Muscle of leg (tissue), 11 donors: ENCODE measurements around the gene COG3. TPM values are rescaled to one million over a fixed set of nuclear protein-coding genes. Genes with fewer than 3 reads are reported as not detected.

ENCODE experiments used
- DNase-seq: peaks from one replicate; pipeline ENCODE4 v3.0.0; 2013
- H3K27ac ChIP-seq: one replicate; pipeline ENCODE4 v1.5.1; 2013; ENCODE audit warnings: mild to moderate bottlenecking, low read length, control low read depth
- H3K27me3 ChIP-seq: one replicate; pipeline ENCODE4 v1.6.1; 2013; ENCODE audit warnings: low read length; ENCODE audit not compliant: control insufficient read depth, insufficient read depth
- H3K36me3 ChIP-seq: one replicate; pipeline ENCODE4 v1.6.1; 2013; ENCODE audit warnings: low read length; ENCODE audit not compliant: control insufficient read depth, insufficient read depth
- H3K4me1 ChIP-seq: one replicate; pipeline ENCODE4 v1.6.1; 2013; ENCODE audit warnings: low read length; ENCODE audit not compliant: control insufficient read depth, insufficient read depth
- H3K4me3 ChIP-seq: one replicate; pipeline ENCODE4 v1.5.1; 2013; ENCODE audit warnings: low read length, control low read depth
- H3K9me3 ChIP-seq: replicated peaks from 2 replicates; pipeline ENCODE4 v1.6.1; 2013; ENCODE audit warnings: low read depth, low read length; ENCODE audit not compliant: control insufficient read depth
- WGBS: methylation state at CpG from one replicate; pipeline ENCODE4 v1.1.5; 2013; ENCODE audit warnings: missing lambda C conversion rate; ENCODE audit not compliant: insufficient coverage; 5-methylcytosine and 5-hydroxymethylcytosine counted together
- polyA plus RNA-seq, 8 donors: library from polyadenylated mRNA; unstranded; fragments of 120-200 nt; gene quantifications; one replicate each; pipeline versions ENCODE4 v1.2.1 to v1.2.3, GENCODE V29; 2013; ENCODE audit warnings: inconsistent platforms in 1 of 8, low replicate concordance in 1 of 8; ENCODE audit not compliant: insufficient read length in 8 of 8, insufficient read depth in 1 of 8
- total RNA-seq: library from RNA; stranded (reverse); fragments of 120-200 nt; gene quantifications from one replicate; pipeline ENCODE4 v1.2.4, GENCODE V29; 2013

COG3 gene
- total and polyA plus RNA-seq, 9 donors, result 17.6 to 27.4 (median 20.4) TPM

GRCh38 chr13:45472171-45472705 lies 7.5 kb downstream of the COG3 start:
- Histone ChIP-seq H3K4me1 (no peaks in the 10 kb centered on the region), H3K4me3 (no peak overlapping the region), H3K36me3 (peaks cover 2% of the 10 kb centered on the region), H3K9me3 (no peaks in the 10 kb centered on the region), H3K27me3 (no peaks in the 10 kb centered on the region), H3K27ac (no peak overlapping the region)
- no peak for DNase-seq

GRCh38 chr13:45473627-45474026 lies 8.9 kb downstream of the COG3 start:
- no peak overlapping the region for H3K4me3 ChIP-seq
- no CpG with 5 or more reads among the region's 2 CpGs for WGBS
- H3K36me3 ChIP-seq, result peaks cover 2% of the 10 kb centered on the region
- no peak overlapping the region for H3K27ac ChIP-seq
- no peaks in the 10 kb centered on the region for H3K4me1 ChIP-seq
- no peak for DNase-seq
- H3K9me3 ChIP-seq, result no peaks in the 10 kb centered on the region
- no peaks in the 10 kb centered on the region for H3K27me3 ChIP-seq

- no peak for DNase-seq
- Histone ChIP-seq H3K9me3 (no peaks in the 10 kb centered on the region), H3K36me3 (peaks cover 8% of the 10 kb centered on the region), H3K27me3 (no peaks in the 10 kb centered on the region), H3K4me3 (no peak overlapping the region), H3K27ac (no peak overlapping the region), H3K4me1 (no peaks in the 10 kb centered on the region)
- no CpG with 5 or more reads among the region's 3 CpGs for WGBS
Measured at GRCh38 chr13:45474584-45475454, 10.1 kb downstream of the COG3 start.

- H3K27ac ChIP-seq, result no peak overlapping the region
- H3K9me3 ChIP-seq, result no peaks in the 10 kb centered on the region
- no CpG with 5 or more reads among the region's 2 CpGs for WGBS
- H3K27me3 ChIP-seq, result no peaks in the 10 kb centered on the region
- DNase-seq, result no peak
- H3K36me3 ChIP-seq, result peaks cover 8% of the 10 kb centered on the region
- H3K4me3 ChIP-seq, result no peak overlapping the region
- no peaks in the 10 kb centered on the region for H3K4me1 ChIP-seq
Measured at GRCh38 chr13:45479661-45480060, 14.9 kb downstream of the COG3 start.

GRCh38 chr13:45481688-45482087 lies 16.9 kb downstream of the COG3 start:
- DNase-seq, result no peak
- no peaks in the 10 kb centered on the region for H3K4me1 ChIP-seq
- no peak overlapping the region for H3K4me3 ChIP-seq
- no peaks in the 10 kb centered on the region for H3K9me3 ChIP-seq
- H3K27me3 ChIP-seq, result no peaks in the 10 kb centered on the region
- WGBS, result no CpG with 5 or more reads among the region's 1 CpG
- H3K36me3 ChIP-seq, result peaks cover 14% of the 10 kb centered on the region
- no peak overlapping the region for H3K27ac ChIP-seq

GRCh38 chr13:45482571-45483173 lies 17.9 kb downstream of the COG3 start:
- no CpG with 5 or more reads among the region's 3 CpGs for WGBS
- H3K27me3 ChIP-seq, result no peaks in the 10 kb centered on the region
- H3K4me1 ChIP-seq, result no peaks in the 10 kb centered on the region
- H3K27ac ChIP-seq, result no peak overlapping the region
- no peak for DNase-seq
- no peaks in the 10 kb centered on the region for H3K9me3 ChIP-seq
- peaks cover 11% of the 10 kb centered on the region for H3K36me3 ChIP-seq
- no peak overlapping the region for H3K4me3 ChIP-seq

GRCh38 chr13:45487604-45488003 lies 22.9 kb downstream of the COG3 start:
- Histone ChIP-seq H3K4me3 (no peak overlapping the region), H3K9me3 (no peaks in the 10 kb centered on the region), H3K27ac (no peak overlapping the region), H3K36me3 (peaks cover 12% of the 10 kb centered on the region), H3K27me3 (no peaks in the 10 kb centered on the region), H3K4me1 (no peaks in the 10 kb centered on the region)
- no peak for DNase-seq
- WGBS, result no CpG with 5 or more reads among the region's 1 CpG

GRCh38 chr13:45490068-45490467 lies 25.3 kb downstream of the COG3 start:
- H3K9me3 ChIP-seq, result no peaks in the 10 kb centered on the region
- peaks cover 15% of the 10 kb centered on the region for H3K36me3 ChIP-seq
- WGBS, result 80% methylated on average over 1 of the region's 1 CpG
- H3K27me3 ChIP-seq, result no peaks in the 10 kb centered on the region
- no peak overlapping the region for H3K4me3 ChIP-seq
- no peak for DNase-seq
- H3K27ac ChIP-seq, result no peak overlapping the region
- H3K4me1 ChIP-seq, result no peaks in the 10 kb centered on the region

- H3K36me3 ChIP-seq, result peaks cover 24% of the 10 kb centered on the region
- H3K27me3 ChIP-seq, result no peaks in the 10 kb centered on the region
- no peak overlapping the region for H3K4me3 ChIP-seq
- no peak overlapping the region for H3K27ac ChIP-seq
- no peaks in the 10 kb centered on the region for H3K9me3 ChIP-seq
- no peaks in the 10 kb centered on the region for H3K4me1 ChIP-seq
- DNase-seq, result no peak
- no CpG with 5 or more reads among the region's 1 CpG for WGBS
Measured at GRCh38 chr13:45492538-45492937, 27.8 kb downstream of the COG3 start.

GRCh38 chr13:45496942-45497341 lies 32.2 kb downstream of the COG3 start:
- Histone ChIP-seq H3K36me3 (peaks cover 27% of the 10 kb centered on the region), H3K9me3 (no peaks in the 10 kb centered on the region), H3K27me3 (no peaks in the 10 kb centered on the region), H3K4me3 (no peak overlapping the region), H3K4me1 (no peaks in the 10 kb centered on the region), H3K27ac (no peak overlapping the region)
- DNase-seq, result no peak
- no CpG with 5 or more reads among the region's 7 CpGs for WGBS
